Neutrophil (primary cell): ENCODE data around the gene EOLA2.
"Not testable (repeated sequence)": the region's sequence is repeated elsewhere in the genome, so short reads cannot be mapped to it uniquely, and the experiment has no call there.

Experiments
- H3K27ac ChIP-seq: fragments of 200-600 bp; sonication (generic); 2 replicates; pipeline ENCODE4 v1.5.1; 2016; ENCODE audit warnings: mild to moderate bottlenecking, moderate library complexity
- H3K27me3 ChIP-seq: fragments of 200-600 bp; sonication (generic); 2 replicates; pipeline ENCODE4 v1.6.0; 2016; ENCODE audit warnings: mild to moderate bottlenecking
- H3K36me3 ChIP-seq: fragments of 200-600 bp; sonication (generic); 2 replicates; pipeline ENCODE4 v1.5.1; 2017
- H3K4me1 ChIP-seq, 2 experiments: fragments of 200-600 bp in 1 of 2; sonication (generic) in 1 of 2; 1 replicate in 1 of 2; 2 replicates in 1 of 2; pipeline versions ENCODE4 v1.5.1 to v1.6.1; 2013 to 2016; ENCODE audit warnings: low read depth in 1 of 2, low read length in 1 of 2, mild to moderate bottlenecking in 1 of 2, moderate library complexity in 1 of 2; ENCODE audit not compliant: control insufficient read depth in 1 of 2, insufficient read depth in 1 of 2
- H3K4me3 ChIP-seq, 2 experiments: fragments of 200-600 bp in 1 of 2; sonication (generic) in 1 of 2; 1 replicate in 1 of 2; 2 replicates in 1 of 2; pipeline ENCODE4 v1.5.1; 2013 to 2016; ENCODE audit warnings: low read depth in 1 of 2, low read length in 1 of 2, mild to moderate bottlenecking in 1 of 2, moderate library complexity in 1 of 2
- H3K9me3 ChIP-seq: fragments of 200-600 bp; sonication (generic); 2 replicates; pipeline ENCODE4 v1.5.1; 2016
- CTCF ChIP-seq: fragments of 200-600 bp; sonication (generic); IDR thresholded peaks from 2 replicates; pipeline ENCODE4 v1.5.1; 2016; ENCODE audit warnings: antibody characterized with exemption

Gene EOLA2

GRCh38 chrX:149948016-149948415, 9.7 kb upstream of the EOLA2 start:
- H3K4me3 ChIP-seq: no peak overlapping the region
- no peak for TF ChIP-seq CTCF
- no peaks in the 10 kb centered on the region for H3K9me3 ChIP-seq
- H3K27ac ChIP-seq: no peak overlapping the region
- H3K36me3 ChIP-seq: peaks cover 44% of the 10 kb centered on the region
- no peaks in the 10 kb centered on the region for H3K27me3 ChIP-seq
- H3K4me1 ChIP-seq: no peaks in the 10 kb centered on the region

GRCh38 chrX:149946932-149947331, 8.6 kb upstream of the EOLA2 start:
- not testable (repeated sequence) for H3K4me1 ChIP-seq, H3K27me3 ChIP-seq, H3K27ac ChIP-seq

GRCh38 chrX:149945820-149946219, 7.5 kb upstream of the EOLA2 start:
- H3K9me3 ChIP-seq: not testable (repeated sequence)

More at GRCh38 chrX:149946932-149947331, 8.6 kb upstream of the EOLA2 start:
- H3K36me3 ChIP-seq: peaks cover 39% of the 10 kb centered on the region
- H3K9me3 ChIP-seq, H3K4me3 ChIP-seq: not testable (repeated sequence)

GRCh38 chrX:149945087-149945670, 6.9 kb upstream of the EOLA2 start:
- not testable (repeated sequence) for H3K9me3 ChIP-seq, H3K4me1 ChIP-seq, H3K4me3 ChIP-seq

More at GRCh38 chrX:149945820-149946219, 7.5 kb upstream of the EOLA2 start:
- H3K4me1 ChIP-seq, H3K27ac ChIP-seq, H3K4me3 ChIP-seq, H3K27me3 ChIP-seq: not testable (repeated sequence)
- H3K36me3 ChIP-seq: peaks cover 39% of the 10 kb centered on the region

GRCh38 chrX:149940674-149941024, 2.4 kb upstream of the EOLA2 start:
- not testable (repeated sequence) for H3K36me3 ChIP-seq, H3K27me3 ChIP-seq, H3K9me3 ChIP-seq
- Histone ChIP-seq H3K27ac (peak overlapping the region; percentile 97), H3K4me1 (peaks cover 9 to 11% of the 10 kb centered on the region in 2 experiments), H3K4me3 (peak overlapping the region; percentile 27 to 67)
- peak; percentile 60 for TF ChIP-seq CTCF

More at GRCh38 chrX:149945087-149945670, 6.9 kb upstream of the EOLA2 start:
- not testable (repeated sequence) for H3K27me3 ChIP-seq, H3K27ac ChIP-seq
- peaks cover 39% of the 10 kb centered on the region for H3K36me3 ChIP-seq

GRCh38 chrX:149939905-149940673, 1.8 kb upstream of the EOLA2 start:
- TF ChIP-seq CTCF: no peak
- peak overlapping the region; percentile 67 to 71 for H3K4me3 ChIP-seq
- no peaks in the 10 kb centered on the region for H3K36me3 ChIP-seq
- peaks cover 9 to 11% of the 10 kb centered on the region in 2 experiments for H3K4me1 ChIP-seq
- H3K27me3 ChIP-seq: no peaks in the 10 kb centered on the region
- no peaks in the 10 kb centered on the region for H3K9me3 ChIP-seq
- H3K27ac ChIP-seq: peak overlapping the region; percentile 97

- H3K4me1 ChIP-seq: peaks cover 9 to 11% of the 10 kb centered on the region in 2 experiments
- H3K27ac ChIP-seq: peak overlapping the region; percentile 97
- H3K9me3 ChIP-seq: no peaks in the 10 kb centered on the region
- no peaks in the 10 kb centered on the region for H3K27me3 ChIP-seq
- no peak for TF ChIP-seq CTCF
- H3K36me3 ChIP-seq: no peaks in the 10 kb centered on the region
- H3K4me3 ChIP-seq: peak overlapping the region; percentile 67 to 71
These were observed 1.3 kb upstream of the EOLA2 start for GRCh38 chrX:149939655-149939904.
